ENCODE results near the gene PADI4. TPM values are rescaled to one million over a fixed set of nuclear protein-coding genes. Genes with fewer than 3 reads are reported as not detected.
A peak's percentile ranks its signal among the peaks of the same experiment; 100 is the strongest.

PADI4 gene
- total RNA-seq, 1 experiment from 2014 or later = 7.7 TPM

DNA sequence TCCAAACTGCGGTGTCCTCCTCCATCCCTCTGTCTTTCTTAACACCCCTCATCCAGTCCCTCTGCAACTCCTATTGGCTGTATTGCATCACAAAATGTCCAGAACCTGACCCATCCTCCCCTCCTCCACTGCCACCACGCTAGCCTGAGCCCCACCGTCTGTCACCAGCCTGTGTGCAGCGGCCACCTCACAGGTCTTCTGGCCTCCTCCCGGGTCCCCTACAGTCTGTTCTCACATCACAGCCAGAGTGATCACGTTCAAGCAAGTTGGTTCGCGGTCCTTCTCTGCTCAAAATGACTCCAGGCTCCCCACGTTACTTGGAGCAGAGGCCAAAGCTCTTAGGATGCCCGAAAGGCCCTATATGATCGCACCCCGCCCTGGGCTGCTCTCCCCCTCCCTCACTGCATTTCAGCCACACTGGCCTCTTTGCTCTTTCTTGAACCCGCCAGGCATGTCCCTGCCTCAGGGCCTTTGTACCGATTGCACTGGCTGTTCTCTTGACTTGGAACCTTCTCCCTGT lies 2.4 kb upstream of the PADI4 start:
- no TSS peak for BruUV-seq (replicated peaks)
- H3K4me3 ChIP-seq = no peak overlapping the region
- peaks cover 3% of the 10 kb centered on the region; the same call in 1 of the 2 replicates for H3K9me3 ChIP-seq (ENCODE audit: insufficient read depth, low read depth)
- H3K9me2 ChIP-seq (ENCODE audit: insufficient read depth) = no peaks in the 10 kb centered on the region
- DNase-seq = no peak
- H3K4me2 ChIP-seq = peak overlapping the region; percentile 67
- TF ChIP-seq, protein P1, sequence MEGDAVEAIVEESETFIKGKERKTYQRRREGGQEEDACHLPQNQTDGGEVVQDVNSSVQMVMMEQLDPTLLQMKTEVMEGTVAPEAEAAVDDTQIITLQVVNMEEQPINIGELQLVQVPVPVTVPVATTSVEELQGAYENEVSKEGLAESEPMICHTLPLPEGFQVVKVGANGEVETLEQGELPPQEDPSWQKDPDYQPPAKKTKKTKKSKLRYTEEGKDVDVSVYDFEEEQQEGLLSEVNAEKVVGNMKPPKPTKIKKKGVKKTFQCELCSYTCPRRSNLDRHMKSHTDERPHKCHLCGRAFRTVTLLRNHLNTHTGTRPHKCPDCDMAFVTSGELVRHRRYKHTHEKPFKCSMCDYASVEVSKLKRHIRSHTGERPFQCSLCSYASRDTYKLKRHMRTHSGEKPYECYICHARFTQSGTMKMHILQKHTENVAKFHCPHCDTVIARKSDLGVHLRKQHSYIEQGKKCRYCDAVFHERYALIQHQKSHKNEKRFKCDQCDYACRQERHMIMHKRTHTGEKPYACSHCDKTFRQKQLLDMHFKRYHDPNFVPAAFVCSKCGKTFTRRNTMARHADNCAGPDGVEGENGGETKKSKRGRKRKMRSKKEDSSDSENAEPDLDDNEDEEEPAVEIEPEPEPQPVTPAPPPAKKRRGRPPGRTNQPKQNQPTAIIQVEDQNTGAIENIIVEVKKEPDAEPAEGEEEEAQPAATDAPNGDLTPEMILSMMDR (conservative IDR thresholded peaks at IDR 0.05) = no peak
- TF ChIP-seq EZH2 (IDR thresholded peaks at IDR 0.05; ENCODE audit: low read depth) = no peak
- ChIA-PET CTCF (no interaction called here), POLR2A (ENCODE audit: unreplicated experiment) (no interaction called here)
- H3K4me1 ChIP-seq (replicated peaks; ENCODE audit: insufficient read depth) = peaks cover 66% of the 10 kb centered on the region
- peak overlapping the region; percentile 91 for H3K27ac ChIP-seq
- H3K36me3 ChIP-seq (ENCODE audit: low read depth) = no peaks in the 10 kb centered on the region
- no peaks in the 10 kb centered on the region for H3K27me3 ChIP-seq (ENCODE audit: insufficient read depth, low read depth)
- H4K20me1 ChIP-seq (ENCODE audit: insufficient read depth) = no peaks in the 10 kb centered on the region
- H3K79me2 ChIP-seq (ENCODE audit: low read depth) = no peaks in the 10 kb centered on the region
- intact Hi-C loops (cut with micrococcal nuclease; ENCODE audit: unreplicated experiment) = no loop called here
- peaks cover 42% of the 10 kb centered on the region for H3F3A ChIP-seq (ENCODE audit: insufficient read depth, low read depth)
- H2AFZ ChIP-seq = no peak overlapping the region

DNA sequence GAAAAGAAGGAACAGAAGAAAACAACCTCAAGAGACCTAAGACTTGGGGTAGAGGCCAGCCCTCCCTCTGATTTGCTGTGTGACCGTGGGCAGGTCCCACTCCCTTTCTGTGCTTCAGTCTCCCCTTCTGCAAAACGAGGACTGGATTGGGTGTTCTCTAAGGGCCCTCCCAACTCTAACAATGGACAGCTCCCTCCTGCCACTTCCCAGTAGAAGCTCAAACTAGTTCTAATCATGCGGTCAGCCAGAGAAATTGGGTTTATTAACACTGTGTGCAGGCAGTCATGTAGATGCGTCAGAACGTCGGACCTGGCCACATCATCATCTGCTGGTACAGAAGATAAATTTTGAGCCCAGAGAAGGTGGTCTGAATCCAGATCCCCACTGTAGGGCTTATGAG lies 1.6 kb upstream of the PADI4 start:
- no peak overlapping the region for H2AFZ ChIP-seq
- H3K36me3 ChIP-seq (ENCODE audit: low read depth) = no peaks in the 10 kb centered on the region
- peaks cover 66% of the 10 kb centered on the region for H3K4me1 ChIP-seq (replicated peaks; ENCODE audit: insufficient read depth)
- intact Hi-C loops (cut with micrococcal nuclease; ENCODE audit: unreplicated experiment) = no loop called here
- no peak overlapping the region for H3K4me2 ChIP-seq
- DNase-seq = no peak
- H3K79me2 ChIP-seq (ENCODE audit: low read depth) = no peaks in the 10 kb centered on the region
- ChIA-PET POLR2A (ENCODE audit: unreplicated experiment) (no interaction called here), CTCF (no interaction called here)
- H3K27ac ChIP-seq = peak overlapping the region; percentile 91; the same call in 1 of the 2 replicates
- peaks cover 42% of the 10 kb centered on the region for H3F3A ChIP-seq (ENCODE audit: insufficient read depth, low read depth)
- no peaks in the 10 kb centered on the region for H3K27me3 ChIP-seq (ENCODE audit: insufficient read depth, low read depth)
- peaks cover 3% of the 10 kb centered on the region; the same call in 1 of the 2 replicates for H3K9me3 ChIP-seq (ENCODE audit: insufficient read depth, low read depth)
- TF ChIP-seq, protein P1 (conservative IDR thresholded peaks at IDR 0.05) = no peak
- no peak for TF ChIP-seq EZH2 (IDR thresholded peaks at IDR 0.05; ENCODE audit: low read depth)
- H3K4me3 ChIP-seq = no peak overlapping the region
- BruUV-seq (replicated peaks) = no TSS peak
- no peaks in the 10 kb centered on the region for H4K20me1 ChIP-seq (ENCODE audit: insufficient read depth)
- no peaks in the 10 kb centered on the region for H3K9me2 ChIP-seq (ENCODE audit: insufficient read depth)

DNA sequence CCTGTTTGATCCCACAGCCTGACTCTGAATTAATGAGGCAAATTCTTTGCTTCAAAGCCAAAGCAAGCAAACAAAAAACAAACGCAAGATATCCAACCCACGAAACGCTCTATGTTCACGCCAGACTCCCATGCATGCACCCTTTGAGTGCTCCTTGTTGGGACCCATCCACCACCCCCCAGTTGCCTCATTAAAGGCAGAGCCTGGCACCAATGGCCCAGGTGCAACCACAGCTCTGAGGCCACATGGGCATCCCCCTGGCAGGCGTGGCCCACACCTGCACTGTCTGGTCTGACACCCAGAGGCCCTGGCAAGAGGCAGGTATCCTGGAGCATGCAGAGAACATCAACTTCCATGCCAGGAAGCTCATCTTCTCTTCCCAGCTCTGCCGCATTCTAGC lies 1.1 kb upstream of the PADI4 start:
- Histone ChIP-seq H3K4me3 (no peak overlapping the region), H3K36me3 (ENCODE audit: low read depth) (no peaks in the 10 kb centered on the region), H2AFZ (no peak overlapping the region), H3K27me3 (ENCODE audit: insufficient read depth, low read depth) (no peaks in the 10 kb centered on the region), H4K20me1 (ENCODE audit: insufficient read depth) (no peaks in the 10 kb centered on the region), H3K4me1 (replicated peaks; ENCODE audit: insufficient read depth) (peaks cover 68% of the 10 kb centered on the region), H3K4me2 (no peak overlapping the region), H3K9me3 (ENCODE audit: insufficient read depth, low read depth) (peaks cover 3% of the 10 kb centered on the region; the same call in 1 of the 2 replicates), H3K27ac (no peak overlapping the region), H3K79me2 (ENCODE audit: low read depth) (no peaks in the 10 kb centered on the region), H3F3A (ENCODE audit: insufficient read depth, low read depth) (peaks cover 42% of the 10 kb centered on the region), H3K9me2 (ENCODE audit: insufficient read depth) (no peaks in the 10 kb centered on the region)
- POLR2A ChIA-PET (ENCODE audit: unreplicated experiment) = no interaction called here
- TF ChIP-seq EZH2 (IDR thresholded peaks at IDR 0.05; ENCODE audit: low read depth) = no peak
- TF ChIP-seq, protein P1 (conservative IDR thresholded peaks at IDR 0.05) = no peak
- intact Hi-C loops (cut with micrococcal nuclease; ENCODE audit: unreplicated experiment) = no loop called here
- DNase-seq = no peak
- CTCF ChIA-PET = no interaction called here
- no TSS peak for BruUV-seq (replicated peaks)
